GM18868 (cell line): ENCODE results near the gene MAST3.

Source experiments
- ATAC-seq: cut with Tn5 transposase; IDR thresholded peaks from one replicate; pipeline ENCODE4 v1.9.1; 2021; ENCODE audit warnings: mild to moderate bottlenecking, moderate library complexity; ENCODE audit not compliant: unreplicated experiment

The MAST3 gene

DNA sequence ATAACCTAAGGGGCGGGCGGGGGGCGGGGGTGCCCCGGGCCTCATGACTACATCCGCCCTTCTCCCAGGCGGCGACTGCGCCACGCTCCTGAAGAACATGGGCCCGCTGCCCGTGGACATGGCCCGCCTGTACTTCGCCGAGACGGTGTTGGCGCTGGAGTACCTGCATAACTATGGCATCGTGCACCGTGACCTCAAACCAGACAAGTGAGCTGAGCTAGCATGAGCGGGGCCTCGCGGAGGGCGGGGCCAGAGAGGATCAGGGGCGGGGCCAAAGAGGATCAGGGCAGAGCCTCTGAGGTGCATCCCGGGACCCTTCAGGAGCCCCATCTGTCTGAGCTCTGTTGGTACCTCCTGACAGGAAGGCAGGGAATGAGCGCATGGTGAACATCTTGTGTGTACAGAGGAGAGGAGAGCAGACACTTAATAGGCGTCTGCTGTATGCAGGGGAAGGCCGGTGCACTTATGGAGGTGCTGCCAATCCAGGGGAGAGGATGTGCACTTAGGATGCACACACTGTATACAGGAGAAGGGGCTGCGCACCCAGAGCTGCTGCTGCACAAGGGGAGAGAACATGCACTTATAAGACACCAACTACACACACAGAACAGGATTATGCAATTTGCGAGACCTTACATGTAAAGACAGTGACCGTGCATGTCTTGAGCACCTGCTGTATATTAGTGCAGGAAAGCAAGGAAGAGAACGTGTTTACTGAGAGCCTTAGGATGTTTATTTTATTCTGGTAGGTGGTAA lies 34.4 kb downstream of the MAST3 start:
- no peak for ATAC-seq

DNA sequence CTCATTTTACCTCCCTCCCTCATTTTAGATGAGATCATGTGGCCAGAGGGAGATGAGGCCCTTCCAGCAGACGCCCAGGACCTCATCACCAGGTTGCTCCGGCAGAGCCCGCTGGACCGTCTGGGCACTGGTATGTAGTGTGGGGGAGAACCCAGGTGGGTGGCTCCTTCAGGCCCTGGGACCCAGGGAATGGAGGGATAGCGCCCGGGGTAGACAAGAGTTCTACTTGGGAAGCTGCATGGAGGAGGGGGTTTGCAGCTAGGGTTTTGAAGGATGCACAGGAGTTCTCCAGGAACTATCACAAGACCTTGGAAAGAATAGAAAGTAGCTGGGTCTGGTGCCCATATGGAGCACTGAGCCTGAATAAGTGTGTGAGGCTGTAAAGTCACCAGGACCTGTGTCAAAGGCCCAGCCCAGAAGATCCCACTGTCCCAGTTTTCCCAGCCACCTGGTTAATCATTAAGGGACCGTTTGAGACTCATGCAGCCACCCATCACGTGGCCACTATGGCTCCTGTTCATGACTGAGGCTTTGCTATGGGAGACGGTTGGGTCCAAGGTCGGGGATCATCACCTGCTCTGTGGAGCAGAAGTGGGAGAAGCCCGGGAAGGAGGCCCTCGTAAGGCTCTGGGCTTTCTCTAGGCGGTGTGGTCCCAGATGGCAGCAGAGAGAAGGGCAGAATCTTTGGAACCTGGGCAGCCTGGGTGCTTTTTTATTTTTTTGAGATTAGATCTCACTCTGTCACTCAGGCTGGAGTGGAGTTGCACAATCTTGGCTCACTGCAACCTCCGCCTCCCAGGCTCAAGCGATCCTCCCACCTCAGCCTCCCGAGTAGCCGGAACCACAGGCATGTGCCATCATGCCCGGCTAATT lies 38.4 kb downstream of the MAST3 start:
- no peak for ATAC-seq

DNA sequence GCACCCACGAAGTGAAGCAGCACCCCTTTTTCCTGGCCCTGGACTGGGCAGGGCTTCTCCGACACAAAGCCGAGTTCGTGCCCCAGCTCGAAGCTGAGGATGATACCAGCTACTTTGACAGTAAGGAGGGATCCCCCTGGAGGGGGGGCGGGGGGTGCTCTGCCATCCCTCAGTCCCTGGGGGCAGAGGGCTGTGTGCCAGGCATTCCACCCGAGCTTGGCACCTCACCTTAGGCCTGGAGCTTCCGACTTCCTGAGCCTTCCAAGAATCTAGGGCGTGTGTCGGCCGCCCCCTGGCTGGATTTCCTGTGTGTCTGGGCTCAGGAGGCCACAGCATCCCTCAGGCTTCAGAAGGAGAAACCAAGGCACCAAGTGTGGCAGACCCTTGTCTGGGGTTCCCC lies 39.7 kb downstream of the MAST3 start:
- no peak for ATAC-seq

DNA sequence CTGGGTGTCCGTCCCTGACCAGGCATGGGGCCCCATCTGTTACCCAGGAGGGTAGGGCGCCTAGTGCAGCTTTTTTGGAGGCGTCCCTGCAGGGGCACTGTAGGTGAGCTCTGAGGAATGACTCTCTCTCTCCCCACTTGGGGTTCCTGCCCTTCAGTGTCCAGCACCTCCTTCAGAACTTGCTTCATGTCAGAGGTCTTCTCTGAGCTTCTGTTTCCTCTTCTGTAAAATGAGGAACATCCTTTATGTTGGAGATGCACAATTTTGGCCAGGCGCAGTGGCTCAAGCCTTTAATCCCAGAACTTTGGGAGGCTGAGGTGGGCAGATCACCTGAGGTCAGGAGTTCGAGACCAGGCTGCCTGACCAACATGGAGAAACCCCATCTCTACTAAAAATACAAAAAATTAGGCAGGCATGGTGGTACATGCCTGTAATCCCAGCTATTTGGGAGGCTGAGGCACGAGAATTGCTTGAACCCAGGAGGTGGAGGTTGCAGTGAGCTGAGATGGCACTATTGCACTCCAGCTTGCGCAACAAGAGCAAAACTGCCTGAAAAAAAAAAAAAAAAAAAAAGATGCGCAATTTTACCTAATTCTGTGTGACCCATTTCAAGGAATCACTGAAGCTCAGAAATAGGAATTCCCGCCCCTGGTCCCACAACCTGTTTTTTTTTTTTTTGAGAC lies 40.2 kb downstream of the MAST3 start:
- ATAC-seq: no peak

DNA sequence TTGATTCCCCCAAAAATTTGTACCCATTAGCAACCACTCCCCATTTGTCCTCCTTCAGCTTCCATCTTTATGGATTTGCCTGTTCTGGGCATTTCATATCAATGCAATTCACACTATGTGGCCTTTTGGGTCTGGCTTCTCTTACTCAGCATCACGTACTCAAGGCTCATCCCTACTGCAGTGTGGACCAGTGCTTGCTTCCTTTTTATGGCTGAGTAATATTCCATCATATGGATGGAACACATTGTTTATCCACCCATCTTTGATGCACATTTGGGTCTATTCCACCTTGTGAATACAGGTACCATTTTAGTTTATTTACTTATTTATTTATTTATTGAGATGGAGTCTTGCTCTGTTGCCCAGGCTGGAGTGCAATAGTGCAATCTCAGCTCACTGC lies 42.9 kb downstream of the MAST3 start:
- ATAC-seq: no peak

DNA sequence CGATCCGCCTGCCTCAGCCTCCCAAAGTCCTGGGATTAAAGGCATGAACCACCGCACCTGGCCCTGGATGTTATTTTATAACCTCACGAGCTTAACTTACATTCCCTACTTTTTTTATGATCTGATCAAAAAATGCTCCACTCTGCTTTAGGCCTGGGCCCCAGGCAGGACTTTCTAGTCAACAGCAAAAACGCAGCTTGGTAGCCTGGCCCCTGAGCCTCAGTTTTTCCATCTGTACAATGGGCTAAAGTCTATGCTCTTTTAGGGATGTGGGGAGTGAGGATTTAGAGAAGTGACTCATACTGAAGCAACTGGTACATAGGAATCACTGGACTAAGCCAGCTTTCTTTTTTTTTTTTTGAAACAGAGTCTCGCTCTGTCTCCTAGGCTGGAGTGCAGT lies 43.5 kb downstream of the MAST3 start:
- ATAC-seq: no peak

DNA sequence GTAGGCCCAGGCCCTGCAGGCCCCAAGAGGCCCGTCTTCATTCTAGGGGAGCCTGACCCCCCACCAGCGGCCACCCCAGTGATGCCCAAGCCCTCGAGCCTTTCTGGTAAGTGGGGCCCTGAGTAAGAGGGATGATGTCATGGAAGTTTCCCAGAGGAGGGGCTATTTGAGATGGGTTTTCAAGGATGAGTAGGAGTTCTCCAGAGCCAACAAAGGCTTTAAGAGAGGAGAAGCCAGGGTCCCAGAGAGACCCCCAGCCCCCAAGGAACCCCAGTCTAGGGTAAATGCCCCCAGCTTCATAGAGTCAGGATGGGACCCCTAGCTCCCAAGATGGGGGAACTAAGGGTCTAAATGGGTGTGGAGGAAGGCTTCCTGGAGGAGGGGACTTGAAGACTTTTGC lies 46.3 kb downstream of the MAST3 start:
- ATAC-seq: no peak

DNA sequence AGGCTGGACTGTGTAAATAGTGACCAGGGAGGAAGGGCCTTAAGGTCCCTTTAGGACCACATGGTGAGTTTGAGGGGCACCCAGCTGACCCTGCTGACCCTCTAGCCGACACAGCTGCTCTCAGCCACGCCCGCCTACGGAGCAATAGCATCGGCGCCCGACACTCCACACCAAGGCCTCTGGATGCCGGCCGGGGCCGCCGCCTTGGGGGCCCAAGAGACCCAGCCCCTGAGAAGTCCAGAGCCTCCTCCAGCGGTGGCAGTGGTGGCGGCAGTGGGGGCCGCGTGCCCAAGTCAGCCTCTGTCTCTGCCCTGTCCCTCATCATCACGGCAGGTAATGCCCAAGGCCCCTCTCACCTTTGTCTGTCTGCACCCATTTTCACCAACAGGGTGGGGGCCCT lies 46.8 kb downstream of the MAST3 start:
- no peak for ATAC-seq

DNA sequence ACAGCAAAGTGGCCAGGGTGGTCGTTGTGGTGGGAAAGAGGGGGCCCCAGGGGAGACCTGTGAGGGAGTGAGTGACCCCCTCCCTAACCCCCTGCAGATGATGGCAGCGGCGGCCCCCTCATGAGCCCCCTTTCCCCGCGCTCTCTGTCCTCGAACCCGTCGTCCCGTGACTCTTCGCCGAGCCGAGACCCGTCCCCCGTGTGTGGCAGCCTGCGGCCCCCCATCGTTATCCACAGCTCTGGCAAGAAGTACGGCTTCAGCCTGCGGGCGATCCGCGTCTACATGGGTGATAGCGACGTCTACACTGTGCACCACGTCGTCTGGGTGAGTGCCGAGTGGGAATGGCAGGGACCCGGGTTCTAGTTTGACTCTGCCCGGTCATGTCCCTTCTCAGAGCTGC lies 47.3 kb downstream of the MAST3 start:
- no peak for ATAC-seq

DNA sequence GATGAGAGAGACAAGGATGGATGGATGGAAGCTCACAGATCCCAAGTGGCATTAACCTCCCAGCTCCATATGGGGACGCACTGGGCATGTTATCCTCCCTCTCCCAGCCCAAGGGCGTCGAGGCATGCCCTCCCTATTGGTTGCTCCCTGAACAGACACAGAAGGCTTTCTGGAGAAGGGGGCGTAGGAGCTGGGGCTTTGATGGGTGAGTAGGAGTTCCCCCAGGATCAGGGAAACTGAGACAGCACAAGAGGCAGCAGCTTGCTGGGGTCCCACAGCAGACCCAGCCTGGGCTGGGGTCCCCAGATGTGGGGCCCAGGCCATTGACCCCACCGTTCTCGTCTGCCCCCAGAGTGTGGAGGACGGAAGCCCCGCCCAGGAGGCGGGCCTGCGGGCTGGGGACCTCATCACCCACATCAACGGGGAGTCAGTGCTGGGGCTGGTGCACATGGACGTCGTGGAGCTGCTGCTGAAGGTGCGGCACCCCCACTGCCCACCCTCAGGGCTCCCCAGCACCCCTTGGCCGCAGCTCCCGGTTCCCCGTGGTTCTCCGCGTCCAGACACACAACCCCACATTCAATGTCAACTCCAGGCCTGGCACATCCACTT lies 47.9 kb downstream of the MAST3 start:
- ATAC-seq: no peak

DNA sequence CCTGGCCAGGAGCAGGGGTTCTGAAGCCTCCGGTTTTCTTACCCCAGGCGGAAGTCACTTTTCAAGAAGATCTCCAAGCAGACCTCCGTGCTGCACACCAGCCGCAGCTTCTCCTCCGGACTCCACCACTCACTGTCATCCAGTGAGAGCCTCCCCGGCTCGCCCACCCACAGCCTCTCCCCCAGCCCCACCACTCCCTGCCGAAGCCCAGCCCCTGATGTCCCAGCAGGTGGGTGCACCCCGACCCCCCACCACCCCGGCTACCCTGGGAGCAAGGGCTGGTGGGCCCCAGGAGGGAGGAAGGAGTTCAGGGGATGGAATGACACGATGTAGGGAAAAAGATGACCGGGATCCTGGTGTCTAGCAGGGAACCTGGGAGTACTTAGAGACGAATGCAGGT lies 49.8 kb downstream of the MAST3 start:
- no peak for ATAC-seq

DNA sequence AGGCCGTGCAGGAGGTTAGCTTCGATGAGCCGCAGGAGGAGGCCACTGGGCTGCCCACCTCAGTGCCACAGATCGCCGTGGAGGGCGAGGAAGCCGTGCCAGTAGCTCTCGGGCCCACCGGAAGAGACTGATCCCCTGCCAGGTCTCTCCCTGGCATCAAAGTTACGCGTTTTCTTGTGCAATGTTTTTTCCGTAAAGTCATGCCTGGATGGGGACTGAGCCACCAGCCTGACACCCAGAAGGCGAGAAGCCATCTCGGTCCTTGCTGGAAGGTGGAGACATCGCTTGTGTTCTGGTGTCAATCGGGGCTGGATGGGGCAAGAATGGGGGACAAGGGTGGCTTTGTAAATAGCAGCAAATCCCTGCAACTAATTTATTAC lies 52.0 kb downstream of the MAST3 start:
- ATAC-seq: no peak

DNA sequence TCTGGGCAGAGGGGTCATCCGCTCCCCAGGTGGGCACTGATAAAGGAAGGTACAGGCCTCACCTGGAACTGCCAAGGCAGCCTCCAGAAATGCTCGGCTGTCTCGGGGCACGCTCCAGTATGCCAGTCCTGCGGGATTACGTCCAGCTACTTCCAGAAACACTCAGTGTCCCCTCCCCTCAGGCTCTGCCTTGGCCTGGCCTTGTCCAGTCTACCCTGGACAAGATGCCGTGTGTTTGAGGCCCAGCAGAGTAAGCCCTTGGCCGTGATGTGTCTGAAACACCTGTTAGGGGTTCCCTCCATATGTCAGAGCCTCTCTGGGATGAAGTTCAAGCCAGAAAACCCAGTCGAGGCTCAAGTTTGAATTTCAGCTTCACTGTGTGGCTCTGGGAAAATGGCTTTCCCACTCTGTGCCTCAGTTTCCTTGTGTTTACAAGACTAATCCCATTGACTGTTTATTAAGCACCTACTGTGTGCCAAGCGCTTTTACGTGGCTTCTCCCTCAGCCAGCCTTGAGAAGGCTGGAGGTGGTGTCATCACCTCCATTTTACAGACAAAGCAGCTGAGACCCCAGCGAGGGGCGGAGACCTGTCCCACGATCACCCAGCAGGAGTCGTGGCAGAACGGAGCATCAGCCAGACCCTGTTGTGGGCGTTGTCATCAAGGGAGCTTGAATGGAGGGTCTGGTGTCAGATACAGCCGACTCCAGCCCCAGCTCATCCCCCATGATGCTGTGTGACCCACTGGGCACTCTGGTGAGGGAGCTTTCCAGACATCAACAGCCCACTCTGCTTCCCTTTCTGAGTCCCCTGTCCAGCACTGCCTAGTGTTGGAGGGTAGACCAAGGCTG lies 53.4 kb downstream of the MAST3 start:
- ATAC-seq: no peak

DNA sequence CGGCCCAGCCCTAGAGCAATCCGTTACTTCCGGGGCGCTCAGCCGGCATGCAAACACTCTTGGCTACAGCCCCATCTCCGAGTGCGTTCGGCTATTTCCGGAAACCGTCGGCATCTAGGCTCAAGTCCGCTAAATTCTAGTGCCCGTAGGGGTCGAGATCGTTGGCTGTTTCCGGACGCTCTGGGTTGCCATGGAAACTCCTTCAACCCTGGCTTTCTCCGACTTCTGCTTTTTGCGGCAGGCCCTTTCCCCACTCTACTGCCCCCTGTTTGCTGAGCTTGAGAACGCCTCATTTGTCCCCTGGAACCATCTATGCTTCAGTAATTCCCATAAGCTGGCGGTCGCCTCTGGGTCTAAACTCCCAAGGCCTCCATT lies 54.9 kb downstream of the MAST3 start:
- peak; percentile 57 for ATAC-seq

DNA sequence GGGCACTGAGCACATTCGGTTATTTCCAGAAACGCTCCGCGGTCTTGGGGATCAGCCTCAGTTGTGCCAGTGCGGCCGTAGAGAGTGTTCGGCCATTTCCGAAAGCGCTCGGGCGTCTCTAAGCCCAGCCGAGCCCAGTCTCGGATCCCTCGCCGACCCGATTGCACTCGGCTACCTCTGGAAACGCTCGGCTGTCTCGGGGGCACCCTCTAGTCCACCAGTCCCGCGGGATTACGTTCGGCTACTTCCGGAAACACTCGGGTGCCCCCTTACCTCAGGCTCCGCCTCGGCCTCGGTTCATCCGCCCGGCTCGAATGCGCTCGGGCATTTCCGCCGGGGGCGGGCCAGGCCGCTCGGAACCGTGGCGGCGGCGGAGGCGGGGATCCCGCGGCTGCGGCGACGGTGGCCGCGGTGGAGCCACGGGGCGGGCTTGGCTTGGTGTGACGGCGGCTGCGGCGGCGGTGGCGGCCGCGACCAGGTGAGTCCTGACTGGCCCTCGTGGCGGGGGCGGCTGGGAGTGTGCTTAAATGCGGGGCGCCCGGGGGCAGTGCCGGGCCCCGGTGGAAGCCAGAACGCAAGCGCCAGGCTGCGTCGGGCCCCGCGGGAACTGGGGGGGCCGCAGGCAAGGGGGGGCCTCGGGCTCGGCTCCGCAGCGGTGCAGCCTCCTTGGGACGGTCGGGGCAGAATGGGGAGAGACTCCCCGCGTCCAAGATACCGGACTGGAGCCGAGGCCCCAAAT lies 55.4 kb downstream of the MAST3 start, which contains the start of gene PIK3R2:
PIK3R2 (plus strand) TSS at position 347 of the 739 bp plus-strand sequence. CDS start 2,717 bp downstream, outside the sequence.
- peak; percentile 78 for ATAC-seq

DNA sequence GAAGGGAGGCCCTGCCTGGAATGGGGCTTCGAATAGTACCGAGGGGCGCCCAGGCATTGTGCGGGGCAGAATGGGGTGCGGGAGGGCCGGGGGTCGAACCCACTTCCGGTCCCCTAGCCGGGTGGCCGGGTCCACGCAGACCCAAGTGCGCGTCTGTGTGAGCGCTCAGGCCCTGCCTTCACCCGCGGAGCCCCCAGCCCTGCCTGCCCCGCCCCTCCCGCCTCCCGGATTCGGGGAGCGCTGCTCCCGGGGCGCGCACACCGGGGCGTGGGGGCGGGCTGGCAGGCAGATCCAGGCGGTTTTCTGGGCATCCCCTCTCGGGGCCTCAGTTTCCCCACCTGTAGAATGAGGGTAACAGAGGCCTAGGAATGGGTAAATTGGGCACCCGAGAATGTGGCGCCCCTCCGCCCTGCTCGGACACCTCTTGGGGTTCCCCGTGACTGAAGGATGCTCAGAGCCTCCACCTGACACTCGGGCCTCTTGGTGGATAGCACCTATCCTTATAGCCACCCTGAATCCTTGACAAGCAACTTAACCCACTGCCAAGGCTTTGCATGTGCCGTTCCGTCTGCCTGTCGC lies 56.1 kb downstream of the MAST3 start:
- ATAC-seq: no peak

DNA sequence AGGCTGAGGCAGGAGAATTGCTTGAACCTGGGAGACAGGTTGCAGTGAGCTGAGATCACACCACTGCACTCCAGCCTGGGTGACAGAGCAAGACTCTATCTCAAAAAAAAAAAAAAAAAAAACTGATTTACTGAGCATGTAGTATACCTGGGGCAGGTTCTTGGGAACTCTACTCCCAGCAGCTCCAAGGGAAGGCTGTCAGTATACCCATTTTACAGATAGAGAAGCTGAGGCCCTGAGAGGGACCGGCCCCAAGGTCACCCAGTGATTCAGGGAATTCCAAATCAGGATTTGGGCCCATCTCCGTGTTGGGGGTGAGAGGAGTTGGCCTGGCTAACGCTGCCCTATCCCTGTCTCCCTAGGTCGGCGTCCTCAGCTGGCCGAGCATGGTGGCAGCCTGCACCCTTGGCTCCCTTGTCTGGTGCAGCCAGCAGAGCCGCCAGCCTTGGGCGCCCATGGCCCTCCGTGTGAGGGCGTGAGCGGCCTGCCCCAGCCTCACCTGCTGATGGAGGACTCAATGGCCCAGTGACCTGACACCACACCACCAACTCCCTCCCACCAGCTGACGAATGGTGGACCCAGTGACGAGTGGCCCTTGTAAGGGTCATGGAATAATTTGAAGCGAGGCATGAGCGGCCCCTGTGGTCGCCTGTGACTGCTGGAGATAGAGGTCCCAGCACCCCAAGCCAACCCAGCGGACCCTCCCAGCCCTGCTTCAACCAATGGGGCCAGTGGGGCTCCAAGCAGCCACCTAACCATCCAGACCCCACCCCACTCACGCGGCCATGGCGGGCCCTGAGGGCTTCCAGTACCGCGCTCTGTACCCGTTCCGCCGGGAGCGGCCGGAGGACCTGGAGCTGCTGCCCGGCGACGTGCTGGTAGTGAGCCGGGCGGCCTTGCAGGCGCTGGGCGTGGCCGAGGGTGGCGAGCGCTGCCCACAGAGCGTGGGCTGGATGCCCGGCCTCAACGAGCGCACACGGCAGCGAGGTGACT lies 57.8 kb downstream of the MAST3 start:
- ATAC-seq: no peak

DNA sequence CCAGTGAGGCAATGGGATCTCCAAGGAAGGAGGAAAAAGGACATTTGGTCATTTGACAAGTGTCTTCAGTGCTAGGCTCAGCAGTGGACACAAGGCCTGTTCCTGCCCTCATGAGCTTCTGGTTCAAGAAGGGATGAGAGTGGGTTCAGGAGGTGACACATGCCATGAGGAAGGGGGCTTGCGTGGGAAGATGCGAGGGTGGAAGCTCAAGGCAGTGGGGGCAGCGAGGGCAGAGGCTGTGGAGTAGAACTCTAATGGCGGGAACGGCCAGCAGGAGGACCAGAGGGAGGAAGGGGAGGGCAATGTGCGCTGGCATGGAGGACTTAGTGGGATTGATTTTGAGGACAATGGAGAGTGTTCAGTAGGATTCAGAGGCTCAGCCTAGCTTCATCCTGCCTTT lies 58.7 kb downstream of the MAST3 start:
- ATAC-seq: no peak
